ENCODE results near the gene GADL1.

The GADL1 gene

DNA sequence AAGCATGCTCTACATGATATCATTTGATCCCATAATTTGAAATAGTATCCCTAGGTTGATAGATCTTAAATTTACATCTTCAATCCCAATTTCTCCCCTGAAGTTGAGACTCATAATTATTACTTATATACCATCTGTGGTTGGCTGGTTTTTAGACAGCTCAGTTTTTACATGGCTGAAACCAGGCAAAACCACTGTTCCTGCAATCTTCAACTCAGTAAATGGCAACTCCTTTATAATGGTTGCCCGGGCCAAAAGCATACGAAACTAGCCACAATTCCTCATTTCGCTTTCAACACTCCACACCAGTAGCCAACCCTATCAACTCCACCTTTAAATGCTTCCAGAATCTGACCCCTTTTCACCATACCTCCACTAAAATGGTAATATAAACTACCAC is 169.6 kb downstream of the GADL1 start:
- no peak overlapping the region for H3K4me3 ChIP-seq (ENCODE audit: low read depth, low read length)
- no peak for DNase-seq (ENCODE audit: low read depth)
- TF ChIP-seq, protein P1, sequence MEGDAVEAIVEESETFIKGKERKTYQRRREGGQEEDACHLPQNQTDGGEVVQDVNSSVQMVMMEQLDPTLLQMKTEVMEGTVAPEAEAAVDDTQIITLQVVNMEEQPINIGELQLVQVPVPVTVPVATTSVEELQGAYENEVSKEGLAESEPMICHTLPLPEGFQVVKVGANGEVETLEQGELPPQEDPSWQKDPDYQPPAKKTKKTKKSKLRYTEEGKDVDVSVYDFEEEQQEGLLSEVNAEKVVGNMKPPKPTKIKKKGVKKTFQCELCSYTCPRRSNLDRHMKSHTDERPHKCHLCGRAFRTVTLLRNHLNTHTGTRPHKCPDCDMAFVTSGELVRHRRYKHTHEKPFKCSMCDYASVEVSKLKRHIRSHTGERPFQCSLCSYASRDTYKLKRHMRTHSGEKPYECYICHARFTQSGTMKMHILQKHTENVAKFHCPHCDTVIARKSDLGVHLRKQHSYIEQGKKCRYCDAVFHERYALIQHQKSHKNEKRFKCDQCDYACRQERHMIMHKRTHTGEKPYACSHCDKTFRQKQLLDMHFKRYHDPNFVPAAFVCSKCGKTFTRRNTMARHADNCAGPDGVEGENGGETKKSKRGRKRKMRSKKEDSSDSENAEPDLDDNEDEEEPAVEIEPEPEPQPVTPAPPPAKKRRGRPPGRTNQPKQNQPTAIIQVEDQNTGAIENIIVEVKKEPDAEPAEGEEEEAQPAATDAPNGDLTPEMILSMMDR (IDR thresholded peaks at IDR 0.05; ENCODE audit: insufficient read depth, low read depth, low read length, missing control alignments) = no peak

DNA sequence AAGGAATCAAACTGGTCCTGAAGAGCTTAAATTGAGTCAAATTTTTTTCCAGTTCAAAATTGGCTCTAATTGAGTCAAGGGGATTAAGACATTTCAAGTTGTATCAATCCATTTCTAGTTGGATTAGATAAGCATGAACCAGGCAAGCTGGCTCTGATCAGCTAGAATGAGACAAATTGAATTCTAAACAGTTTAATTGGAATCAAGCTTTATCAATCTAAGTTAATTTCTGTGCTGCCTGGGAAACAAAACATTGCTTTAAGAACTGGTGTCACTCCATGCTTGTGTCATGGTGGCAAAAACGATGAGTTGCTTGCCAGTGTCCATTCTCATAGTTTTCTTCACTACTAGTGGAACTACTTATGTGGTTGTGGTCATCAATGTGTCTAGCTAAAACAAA is 171.2 kb downstream of the GADL1 start:
- TF ChIP-seq, protein P1 (IDR thresholded peaks at IDR 0.05; ENCODE audit: insufficient read depth, low read depth, low read length, missing control alignments) = no peak
- H3K4me3 ChIP-seq (ENCODE audit: low read depth, low read length) = no peak overlapping the region
- no peak for DNase-seq (ENCODE audit: low read depth)

DNA sequence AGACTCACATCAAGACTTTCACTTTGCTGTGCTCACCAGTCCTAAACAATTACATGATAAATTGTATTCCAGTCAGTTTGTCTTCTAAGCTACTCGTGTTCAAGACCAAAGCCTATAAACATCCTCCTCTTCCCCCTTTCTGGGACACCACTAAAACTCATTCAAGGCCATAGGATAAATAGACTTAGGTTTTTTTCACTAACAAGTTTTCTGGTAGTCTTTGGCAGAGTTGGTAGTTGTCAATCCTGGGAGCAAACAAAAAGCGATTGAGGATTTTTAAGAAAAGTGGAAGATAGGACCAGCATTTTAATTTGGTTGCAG is 173.2 kb downstream of the GADL1 start:
- TF ChIP-seq, protein P1 (IDR thresholded peaks at IDR 0.05; ENCODE audit: insufficient read depth, low read depth, low read length, missing control alignments) = no peak
- no peak for DNase-seq (ENCODE audit: low read depth)
- H3K4me3 ChIP-seq (ENCODE audit: low read depth, low read length) = no peak overlapping the region

DNA sequence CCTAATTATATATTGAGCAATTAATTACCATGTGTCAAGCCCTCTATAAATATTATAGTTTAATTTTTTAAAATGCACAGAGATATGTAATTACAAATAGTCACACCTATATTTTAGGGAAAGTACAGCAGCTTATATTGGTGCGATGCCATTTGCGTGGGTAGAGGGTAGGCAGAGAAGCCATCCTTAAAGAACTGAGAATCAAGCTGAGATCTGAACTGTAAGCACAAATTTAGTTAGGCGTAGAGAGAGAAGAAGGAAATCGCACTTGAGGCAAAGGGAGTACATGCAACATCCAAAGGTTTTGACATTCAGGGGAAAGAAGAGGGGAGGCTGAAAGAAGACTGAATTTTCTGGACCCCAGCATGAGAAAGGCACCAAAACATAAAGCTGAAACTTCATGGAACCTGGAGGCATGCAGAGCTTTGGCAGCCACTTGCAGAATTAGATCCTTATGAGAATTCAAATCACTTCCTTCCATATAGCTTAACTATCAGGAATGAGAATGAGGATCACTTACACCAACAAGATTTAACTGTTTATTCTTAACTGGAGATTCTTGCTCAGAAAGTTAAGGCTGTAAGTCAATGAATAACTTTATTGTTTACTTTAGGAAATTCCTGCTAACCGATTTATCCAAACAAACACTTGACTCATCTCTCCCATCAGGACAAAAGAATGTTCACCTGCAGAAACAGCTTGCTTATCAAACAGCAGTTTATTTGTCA is 173.7 kb downstream of the GADL1 start:
- H3K4me3 ChIP-seq (ENCODE audit: low read depth, low read length) = no peak overlapping the region
- no peak for DNase-seq (ENCODE audit: low read depth)
- TF ChIP-seq, protein P1 (IDR thresholded peaks at IDR 0.05; ENCODE audit: insufficient read depth, low read depth, low read length, missing control alignments) = no peak

DNA sequence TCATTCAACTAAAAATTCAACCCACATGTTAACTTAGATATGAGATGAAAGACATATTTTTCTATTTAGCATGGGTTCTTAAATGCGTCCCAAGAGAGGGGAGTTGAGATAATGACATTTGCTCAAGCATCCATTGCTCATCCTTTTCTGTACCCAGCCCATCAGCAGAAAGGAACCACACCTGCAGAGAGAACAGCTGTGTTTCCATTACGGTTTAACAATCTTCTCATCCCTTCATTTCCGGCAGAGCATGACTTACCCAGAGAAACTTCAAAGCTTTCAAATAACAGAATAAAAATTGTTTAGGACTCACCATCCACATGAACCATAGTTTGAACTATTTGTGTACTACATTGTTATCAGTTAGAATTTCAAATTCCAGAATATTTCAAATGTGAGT is 174.9 kb downstream of the GADL1 start:
- no peak overlapping the region for H3K4me3 ChIP-seq (ENCODE audit: low read depth, low read length)
- TF ChIP-seq, protein P1 (IDR thresholded peaks at IDR 0.05; ENCODE audit: insufficient read depth, low read depth, low read length, missing control alignments) = no peak
- no peak for DNase-seq (ENCODE audit: low read depth)

DNA sequence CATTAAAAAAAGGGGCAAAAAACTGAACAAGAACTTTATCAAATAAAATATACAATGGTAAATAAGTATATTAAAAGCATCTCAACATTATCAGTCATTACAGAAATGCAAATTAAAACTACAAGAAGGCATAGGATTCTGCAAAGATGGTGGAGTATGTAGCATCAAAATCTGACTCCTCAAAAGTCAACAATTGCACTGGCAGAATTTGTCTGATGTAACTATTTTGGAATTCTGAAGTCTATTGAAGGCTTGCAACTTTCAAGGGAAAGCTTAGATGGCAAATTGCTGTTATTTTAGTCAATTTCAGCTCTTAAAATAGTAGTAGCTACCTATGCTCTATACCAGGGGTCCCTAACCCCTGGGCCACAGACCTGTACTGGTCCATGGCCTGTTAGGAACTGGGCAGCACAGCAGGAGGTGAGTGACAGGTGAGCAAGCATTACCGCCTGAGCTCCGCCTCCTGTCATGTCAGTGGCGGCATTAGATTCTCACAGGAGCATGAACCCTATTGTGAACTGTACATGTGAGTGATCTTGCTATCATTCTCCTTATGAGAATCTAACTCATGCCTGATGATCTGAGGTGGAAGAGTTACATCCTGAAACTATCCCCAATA is 180.5 kb downstream of the GADL1 start:
- DNase-seq (ENCODE audit: low read depth) = no peak
- TF ChIP-seq, protein P1 (IDR thresholded peaks at IDR 0.05; ENCODE audit: insufficient read depth, low read depth, low read length, missing control alignments) = no peak

DNA sequence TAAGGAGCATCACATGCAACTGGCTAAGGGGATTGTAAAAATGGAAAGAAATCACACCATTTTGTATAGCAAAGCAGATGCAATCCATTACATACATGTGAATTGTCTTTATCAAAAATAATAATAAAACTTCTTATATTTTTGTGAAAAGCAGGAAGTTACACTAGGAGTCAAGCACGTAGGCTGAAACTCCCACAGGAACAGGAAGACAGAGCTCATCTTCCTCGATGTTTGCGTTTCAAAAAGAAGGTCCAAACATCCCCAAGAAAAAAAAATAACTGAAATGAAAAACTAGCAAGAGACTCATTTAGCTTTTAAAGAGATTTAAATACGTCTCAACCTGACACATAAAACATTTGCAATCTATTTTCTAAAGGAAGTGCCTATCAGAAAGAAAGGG is 181.5 kb downstream of the GADL1 start:
- no peak for DNase-seq (ENCODE audit: low read depth)
- TF ChIP-seq, protein P1 (IDR thresholded peaks at IDR 0.05; ENCODE audit: insufficient read depth, low read depth, low read length, missing control alignments) = no peak
- no peak overlapping the region for H3K4me3 ChIP-seq (ENCODE audit: low read depth, low read length)

More for the DNA sequence above, 180.5 kb downstream of the GADL1 start:
- no peak overlapping the region for H3K4me3 ChIP-seq (ENCODE audit: low read depth, low read length)
